Left hindlimb (tissue), 1 donor: ENCODE data around the gene FAXDC2.

Source experiments
- DNase-seq: peaks from one replicate; pipeline ENCODE4 v3.0.0-alpha.2; 2018

FAXDC2 gene

GRCh38 chr5:154793599-154794524 lies 56.5 kb downstream of the FAXDC2 start:
- no peak for DNase-seq

- no peak for DNase-seq
These were observed 58.9 kb downstream of the FAXDC2 start for GRCh38 chr5:154791535-154791934.

GRCh38 chr5:154788212-154788611 lies 62.2 kb downstream of the FAXDC2 start:
- no peak for DNase-seq

- no peak for DNase-seq
These were observed 64.0 kb downstream of the FAXDC2 start for GRCh38 chr5:154786414-154786813.

GRCh38 chr5:154784856-154785255 lies 65.5 kb downstream of the FAXDC2 start:
- DNase-seq: no peak

GRCh38 chr5:154783774-154784460 lies 66.5 kb downstream of the FAXDC2 start:
- no peak for DNase-seq

- DNase-seq: no peak
These were observed 67.4 kb downstream of the FAXDC2 start for GRCh38 chr5:154782812-154783592.

GRCh38 chr5:154782326-154782725 lies 68.1 kb downstream of the FAXDC2 start:
- no peak for DNase-seq

- DNase-seq: no peak
These were observed 70.3 kb downstream of the FAXDC2 start for GRCh38 chr5:154780128-154780527.

- no peak for DNase-seq
These were observed 71.3 kb downstream of the FAXDC2 start for GRCh38 chr5:154779105-154779504.

GRCh38 chr5:154778534-154778933 lies 71.9 kb downstream of the FAXDC2 start:
- DNase-seq: no peak

GRCh38 chr5:154776167-154776566 lies 74.2 kb downstream of the FAXDC2 start:
- DNase-seq: no peak

GRCh38 chr5:154773326-154773725 lies 77.1 kb downstream of the FAXDC2 start:
- DNase-seq: no peak

GRCh38 chr5:154771383-154771901 lies 79.0 kb downstream of the FAXDC2 start:
- DNase-seq: peak; percentile 77

GRCh38 chr5:154770111-154770510 lies 80.3 kb downstream of the FAXDC2 start:
- DNase-seq: no peak
